GM19043 (cell line): ENCODE results near the gene TSHZ3.

ENCODE experiments used
- ATAC-seq: cut with Tn5 transposase; IDR thresholded peaks from one replicate; pipeline ENCODE4 v1.9.1; 2021; ENCODE audit warnings: low read depth; ENCODE audit not compliant: unreplicated experiment

TSHZ3 gene, protein sequence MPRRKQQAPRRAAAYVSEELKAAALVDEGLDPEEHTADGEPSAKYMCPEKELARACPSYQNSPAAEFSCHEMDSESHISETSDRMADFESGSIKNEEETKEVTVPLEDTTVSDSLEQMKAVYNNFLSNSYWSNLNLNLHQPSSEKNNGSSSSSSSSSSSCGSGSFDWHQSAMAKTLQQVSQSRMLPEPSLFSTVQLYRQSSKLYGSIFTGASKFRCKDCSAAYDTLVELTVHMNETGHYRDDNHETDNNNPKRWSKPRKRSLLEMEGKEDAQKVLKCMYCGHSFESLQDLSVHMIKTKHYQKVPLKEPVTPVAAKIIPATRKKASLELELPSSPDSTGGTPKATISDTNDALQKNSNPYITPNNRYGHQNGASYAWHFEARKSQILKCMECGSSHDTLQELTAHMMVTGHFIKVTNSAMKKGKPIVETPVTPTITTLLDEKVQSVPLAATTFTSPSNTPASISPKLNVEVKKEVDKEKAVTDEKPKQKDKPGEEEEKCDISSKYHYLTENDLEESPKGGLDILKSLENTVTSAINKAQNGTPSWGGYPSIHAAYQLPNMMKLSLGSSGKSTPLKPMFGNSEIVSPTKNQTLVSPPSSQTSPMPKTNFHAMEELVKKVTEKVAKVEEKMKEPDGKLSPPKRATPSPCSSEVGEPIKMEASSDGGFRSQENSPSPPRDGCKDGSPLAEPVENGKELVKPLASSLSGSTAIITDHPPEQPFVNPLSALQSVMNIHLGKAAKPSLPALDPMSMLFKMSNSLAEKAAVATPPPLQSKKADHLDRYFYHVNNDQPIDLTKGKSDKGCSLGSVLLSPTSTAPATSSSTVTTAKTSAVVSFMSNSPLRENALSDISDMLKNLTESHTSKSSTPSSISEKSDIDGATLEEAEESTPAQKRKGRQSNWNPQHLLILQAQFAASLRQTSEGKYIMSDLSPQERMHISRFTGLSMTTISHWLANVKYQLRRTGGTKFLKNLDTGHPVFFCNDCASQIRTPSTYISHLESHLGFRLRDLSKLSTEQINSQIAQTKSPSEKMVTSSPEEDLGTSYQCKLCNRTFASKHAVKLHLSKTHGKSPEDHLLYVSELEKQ

GRCh38 chr19:31349160-31349881 is at the start of gene TSHZ3:
Gene TSHZ3, minus strand, starts transcription at chr19:31349436. Its CDS starts 217 bp downstream, at chr19:31349219.
- ATAC-seq: no peak

DNA sequence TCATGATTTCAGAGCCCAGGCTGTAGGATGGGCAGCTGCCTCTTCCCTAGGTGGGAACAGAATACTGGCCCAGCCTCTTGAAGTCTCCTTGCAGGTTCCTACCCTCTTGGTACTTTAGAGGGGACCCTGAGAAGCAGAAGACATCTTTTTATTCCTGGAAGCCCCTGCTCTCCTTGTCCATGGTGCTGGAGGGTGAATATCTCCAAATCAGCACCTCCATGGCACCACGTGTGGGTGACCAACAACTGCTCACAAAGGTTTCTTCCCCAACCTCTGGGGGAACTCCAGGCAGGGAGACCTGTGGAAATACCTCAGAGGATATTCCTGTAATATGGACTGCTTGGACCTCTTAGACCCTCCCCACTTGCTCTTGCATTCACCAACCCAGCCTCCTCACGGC is 48.1 kb upstream of the TSHZ3 start:
- ATAC-seq: no peak

- ATAC-seq: no peak
Observed at GRCh38 chr19:31392464-31392863, 43.2 kb upstream of the TSHZ3 start.

DNA sequence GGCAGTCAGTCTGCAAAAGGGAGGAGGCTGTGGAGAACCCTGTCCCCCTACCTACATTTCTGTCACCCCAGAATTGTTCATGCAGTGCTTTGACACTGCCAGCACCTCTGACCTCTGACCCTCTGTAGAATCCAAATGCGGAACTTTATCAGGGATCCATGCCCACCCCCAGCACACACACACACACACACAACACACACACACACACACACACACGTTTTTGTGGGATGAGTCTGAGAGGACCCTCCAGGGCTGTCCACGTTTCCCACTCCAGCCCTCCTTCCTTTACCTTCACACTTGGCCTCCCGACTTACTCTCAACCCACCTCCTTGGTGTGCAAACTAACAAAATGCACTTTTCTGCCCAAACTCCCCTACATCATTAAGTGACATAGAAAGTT is 42.3 kb upstream of the TSHZ3 start:
- ATAC-seq: no peak

- ATAC-seq: no peak
Observed at GRCh38 chr19:31390711-31391110, 41.5 kb upstream of the TSHZ3 start.

DNA sequence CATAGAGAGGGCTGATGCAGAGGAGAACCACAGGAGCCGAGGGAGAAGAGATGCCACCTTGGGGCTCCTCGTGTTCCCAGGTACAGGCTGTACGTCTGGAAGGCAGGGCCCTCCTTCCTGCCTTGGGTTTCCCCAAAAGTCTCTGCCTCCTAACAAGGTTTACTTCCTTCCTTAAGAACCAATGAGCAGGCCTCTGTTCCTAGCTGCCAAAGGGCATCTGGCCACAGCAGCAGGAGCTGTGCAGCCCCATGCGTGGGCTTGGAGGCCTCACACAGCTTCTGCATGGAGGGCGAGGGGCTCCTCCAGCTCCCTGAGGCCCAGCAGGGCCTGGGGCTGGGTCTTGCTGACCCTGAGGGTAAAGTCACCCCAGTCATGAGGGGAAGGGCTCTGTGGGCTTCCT is 40.6 kb upstream of the TSHZ3 start:
- no peak for ATAC-seq

- no peak for ATAC-seq
Observed at GRCh38 chr19:31387717-31388301, 38.6 kb upstream of the TSHZ3 start.

DNA sequence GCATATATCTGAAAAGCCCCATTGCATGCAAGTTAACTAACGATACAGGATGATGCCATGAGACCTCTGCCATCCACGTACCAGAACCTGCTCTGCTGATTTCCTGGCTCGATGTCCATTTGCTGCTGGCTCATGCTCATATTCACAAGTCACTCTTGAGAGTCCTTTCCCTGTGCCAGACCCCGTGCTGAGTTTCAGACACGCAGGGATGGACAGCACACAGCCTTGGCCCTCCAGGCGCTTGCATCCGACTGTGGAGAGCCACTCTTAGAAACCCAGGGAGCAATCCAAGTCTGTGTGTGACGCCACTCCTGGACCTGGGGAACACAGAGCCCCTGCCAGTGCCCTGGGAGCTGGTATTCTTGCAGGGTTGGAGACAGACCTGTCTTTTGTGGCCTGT is 37.6 kb upstream of the TSHZ3 start:
- ATAC-seq: no peak

GRCh38 chr19:31385744-31386143 is 36.5 kb upstream of the TSHZ3 start:
- ATAC-seq: no peak

GRCh38 chr19:31383553-31383952 is 34.3 kb upstream of the TSHZ3 start:
- no peak for ATAC-seq

DNA sequence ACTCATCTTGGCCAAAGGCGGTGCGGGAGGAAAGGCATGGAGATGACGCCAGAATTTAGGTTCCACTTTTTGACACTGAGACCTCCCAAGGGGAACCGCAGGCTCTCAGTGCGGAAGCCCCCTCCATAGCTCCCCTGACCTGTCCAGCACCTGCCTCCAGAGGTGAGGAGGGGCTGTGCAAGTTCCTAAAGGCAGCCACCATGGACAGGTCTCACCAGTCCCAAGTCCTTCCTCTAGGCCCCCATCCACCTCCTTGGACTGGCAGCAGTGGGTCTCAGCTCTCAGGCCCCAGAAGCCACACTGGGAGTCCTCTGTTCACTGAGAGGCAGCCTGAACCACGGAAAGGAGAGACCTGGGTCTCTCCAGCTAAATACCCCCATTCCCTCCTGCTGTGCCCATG is 31.6 kb upstream of the TSHZ3 start:
- ATAC-seq: no peak

GRCh38 chr19:31378404-31378803 is 29.2 kb upstream of the TSHZ3 start:
- ATAC-seq: no peak

GRCh38 chr19:31377736-31378135 is 28.5 kb upstream of the TSHZ3 start:
- no peak for ATAC-seq

GRCh38 chr19:31372246-31372781 is 23.1 kb upstream of the TSHZ3 start:
- ATAC-seq: no peak

- no peak for ATAC-seq
Observed at GRCh38 chr19:31370216-31370615, 21.0 kb upstream of the TSHZ3 start.

GRCh38 chr19:31364963-31365362 is 15.7 kb upstream of the TSHZ3 start:
- no peak for ATAC-seq

DNA sequence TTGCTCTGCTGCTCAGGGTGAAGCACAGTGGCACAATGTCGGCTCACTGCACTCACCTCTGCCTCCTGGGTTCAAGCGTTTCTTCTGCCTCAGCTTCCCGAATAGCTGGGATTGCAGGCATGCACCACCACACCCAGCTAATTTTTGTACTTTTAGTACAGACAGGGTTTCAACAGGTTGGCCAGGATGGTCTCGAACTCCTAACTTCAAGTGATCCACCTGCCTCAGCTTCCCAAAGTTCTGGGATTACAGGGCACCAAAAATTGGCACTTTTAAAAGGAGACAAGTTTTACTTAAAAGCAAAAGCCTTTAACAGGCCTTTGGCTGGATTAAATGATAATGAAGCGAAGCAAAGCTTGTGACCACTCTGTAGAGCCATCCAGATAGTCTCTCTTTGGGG is 12.5 kb upstream of the TSHZ3 start:
- ATAC-seq: no peak

GRCh38 chr19:31357315-31357673 is 8.1 kb upstream of the TSHZ3 start:
- ATAC-seq: no peak

GRCh38 chr19:31356587-31357314 is 7.5 kb upstream of the TSHZ3 start:
- no peak for ATAC-seq
